WERI-Rb-1 (cell line): ENCODE data around the gene L1CAM.

Experiments
- DNase-seq: peaks from one replicate; pipeline ENCODE4 v3.0.0-alpha.2; 2020
- H3K27ac ChIP-seq: fragments of 250-450 bp; sonication (Bioruptor Pico); 2 replicates; pipeline ENCODE4 v1.5.1; 2020; ENCODE audit warnings: mild to moderate bottlenecking, moderate library complexity
- H3K27me3 ChIP-seq: fragments of 250-450 bp; sonication (Bioruptor Pico); 2 replicates; pipeline ENCODE4 v1.5.1; 2021; ENCODE audit warnings: mild to moderate bottlenecking, low read depth, moderate library complexity; ENCODE audit not compliant: insufficient read depth, severe bottlenecking
- H3K36me3 ChIP-seq: fragments of 250-450 bp; sonication (Bioruptor Pico); 2 replicates; pipeline ENCODE4 v1.5.1; 2020; ENCODE audit warnings: mild to moderate bottlenecking, moderate library complexity
- H3K4me3 ChIP-seq: 2 replicates; pipeline ENCODE4 v1.5.1; 2011; ENCODE audit warnings: low read depth, mild to moderate bottlenecking, control low read depth, low read length
- H3K9me3 ChIP-seq: fragments of 250-450 bp; sonication (Bioruptor Pico); 2 replicates; pipeline ENCODE4 v1.5.1; 2021; ENCODE audit warnings: mild to moderate bottlenecking, moderate library complexity; ENCODE audit not compliant: severe bottlenecking
- TF ChIP-seq, protein P1 (sequence below): IDR thresholded peaks from 2 replicates; pipeline ENCODE4 v1.5.1; 2011; ENCODE audit warnings: low read depth, mild to moderate bottlenecking, control low read depth, inconsistent platforms, low read length

Gene L1CAM

GRCh38 chrX:153928846-153929245, 42.9 kb upstream of the L1CAM start:
- Histone ChIP-seq H3K4me3 (no peak overlapping the region; the same call in 1 of the 2 replicates), H3K27ac (peak overlapping the region; percentile 35), H3K9me3 (no peaks in the 10 kb centered on the region), H3K27me3 (peaks cover 2% of the 10 kb centered on the region), H3K36me3 (peaks cover 47% of the 10 kb centered on the region)
- TF ChIP-seq, protein P1, sequence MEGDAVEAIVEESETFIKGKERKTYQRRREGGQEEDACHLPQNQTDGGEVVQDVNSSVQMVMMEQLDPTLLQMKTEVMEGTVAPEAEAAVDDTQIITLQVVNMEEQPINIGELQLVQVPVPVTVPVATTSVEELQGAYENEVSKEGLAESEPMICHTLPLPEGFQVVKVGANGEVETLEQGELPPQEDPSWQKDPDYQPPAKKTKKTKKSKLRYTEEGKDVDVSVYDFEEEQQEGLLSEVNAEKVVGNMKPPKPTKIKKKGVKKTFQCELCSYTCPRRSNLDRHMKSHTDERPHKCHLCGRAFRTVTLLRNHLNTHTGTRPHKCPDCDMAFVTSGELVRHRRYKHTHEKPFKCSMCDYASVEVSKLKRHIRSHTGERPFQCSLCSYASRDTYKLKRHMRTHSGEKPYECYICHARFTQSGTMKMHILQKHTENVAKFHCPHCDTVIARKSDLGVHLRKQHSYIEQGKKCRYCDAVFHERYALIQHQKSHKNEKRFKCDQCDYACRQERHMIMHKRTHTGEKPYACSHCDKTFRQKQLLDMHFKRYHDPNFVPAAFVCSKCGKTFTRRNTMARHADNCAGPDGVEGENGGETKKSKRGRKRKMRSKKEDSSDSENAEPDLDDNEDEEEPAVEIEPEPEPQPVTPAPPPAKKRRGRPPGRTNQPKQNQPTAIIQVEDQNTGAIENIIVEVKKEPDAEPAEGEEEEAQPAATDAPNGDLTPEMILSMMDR = no peak
- DNase-seq = no peak

DNA sequence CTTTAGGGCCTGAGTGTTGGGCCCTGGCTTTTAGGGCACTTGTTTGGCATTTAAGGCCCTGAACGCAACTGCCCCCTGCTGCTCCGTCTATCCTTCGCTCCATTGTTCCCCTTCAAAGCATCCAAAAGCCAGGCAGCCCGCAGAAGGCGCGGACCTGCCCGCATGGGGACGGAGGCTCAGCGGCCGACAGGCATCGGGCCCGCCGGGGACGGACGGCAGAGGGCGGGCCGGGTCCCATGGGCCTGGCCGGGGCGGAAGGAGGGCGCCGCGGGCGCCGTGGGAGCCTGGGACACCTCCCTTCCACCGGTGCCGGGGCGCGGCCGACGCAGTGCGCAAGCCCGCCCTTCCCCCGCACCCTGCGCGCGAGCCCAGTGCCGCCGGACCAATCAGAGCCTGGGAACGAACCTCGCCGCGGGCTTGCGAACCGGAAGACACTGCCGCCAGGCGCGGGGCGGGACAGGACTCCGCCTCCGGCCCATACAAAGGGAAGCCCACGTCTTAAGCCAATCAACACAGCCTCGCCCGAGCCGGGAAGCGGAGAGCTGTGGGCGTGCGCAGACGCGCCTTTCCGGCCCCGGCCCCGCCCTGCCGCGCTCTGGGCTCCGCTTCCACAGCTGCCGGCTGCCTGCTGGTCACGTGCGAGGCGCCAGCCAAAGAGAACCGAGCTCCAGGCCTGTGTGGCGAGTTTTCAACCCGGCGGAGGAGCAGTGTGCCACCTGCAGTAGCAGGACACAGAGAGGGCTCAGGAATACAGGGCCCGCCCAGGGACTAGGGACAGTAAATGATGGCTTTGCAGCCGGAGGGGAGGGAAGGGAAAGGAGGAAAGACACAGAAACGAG, 42.2 kb upstream of the L1CAM start:
- peak; percentile 98 for DNase-seq
- Histone ChIP-seq H3K27ac (peak overlapping the region; percentile 96), H3K9me3 (no peaks in the 10 kb centered on the region), H3K36me3 (peaks cover 43% of the 10 kb centered on the region), H3K4me3 (peak overlapping the region; percentile 57), H3K27me3 (no peaks in the 10 kb centered on the region)
- TF ChIP-seq, protein P1 = peak; percentile 17

DNA sequence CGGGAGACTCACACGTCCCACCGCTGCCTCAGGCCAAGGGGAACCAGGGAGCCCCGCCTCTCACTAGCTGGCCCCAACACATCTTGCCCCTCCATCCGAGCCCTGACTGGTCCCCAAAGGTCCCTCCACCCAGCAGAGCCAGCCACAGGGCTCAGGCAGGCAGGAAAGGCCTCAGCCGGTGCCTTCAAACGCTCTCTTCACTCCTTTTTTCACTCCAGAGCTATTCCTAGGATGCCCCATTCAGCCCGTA, 41.6 kb upstream of the L1CAM start:
- Histone ChIP-seq H3K4me3 (peak overlapping the region; percentile 57), H3K9me3 (no peaks in the 10 kb centered on the region), H3K36me3 (peaks cover 38% of the 10 kb centered on the region), H3K27ac (peak overlapping the region; percentile 96), H3K27me3 (no peaks in the 10 kb centered on the region)
- TF ChIP-seq, protein P1 = no peak
- no peak for DNase-seq

DNA sequence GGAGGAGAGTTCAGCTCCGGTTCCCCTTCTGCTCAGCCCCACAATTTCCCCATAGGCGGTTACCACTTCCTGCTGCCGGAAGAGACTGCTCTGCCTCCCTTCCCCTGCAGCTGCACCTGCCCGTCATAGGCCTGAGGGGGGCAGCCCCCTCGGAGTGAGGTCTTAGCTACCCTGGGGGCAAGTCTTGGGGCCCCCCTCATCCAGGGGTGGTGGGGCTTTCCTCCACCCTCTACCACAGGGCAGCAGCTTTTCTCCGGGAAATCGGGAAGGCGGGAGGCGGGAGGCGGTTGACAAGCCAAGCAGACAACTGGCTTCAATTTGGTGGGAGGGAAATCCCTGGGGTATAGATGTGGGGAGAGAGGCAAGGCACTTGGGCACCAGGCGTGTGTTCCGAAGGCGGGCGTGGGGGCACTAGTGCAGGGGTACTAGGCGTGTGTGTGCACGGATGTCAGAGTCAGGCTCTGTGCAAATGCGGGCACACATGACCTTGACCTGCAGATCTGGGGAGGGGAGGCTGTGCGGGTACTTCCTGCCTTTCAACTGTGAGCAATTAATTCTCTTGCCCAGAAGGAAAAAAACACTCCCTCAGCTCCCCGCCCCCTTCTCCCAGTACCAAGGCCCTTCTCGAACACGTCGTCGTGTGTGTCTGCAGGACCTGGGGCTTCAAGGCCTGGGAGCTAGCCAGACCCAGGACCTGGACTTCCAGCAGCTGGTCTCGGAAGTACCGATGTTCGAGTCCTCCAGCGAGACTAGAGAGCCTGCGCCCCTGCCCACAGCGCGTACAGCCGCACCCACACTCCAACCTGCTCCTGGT, 41.1 kb upstream of the L1CAM start:
- Histone ChIP-seq H3K9me3 (no peaks in the 10 kb centered on the region), H3K27ac (peak overlapping the region; percentile 96), H3K27me3 (no peaks in the 10 kb centered on the region), H3K4me3 (peak overlapping the region; percentile 57), H3K36me3 (peaks cover 32% of the 10 kb centered on the region)
- TF ChIP-seq, protein P1 = no peak
- peak; percentile 55 for DNase-seq

- DNase-seq = no peak
- H3K27ac ChIP-seq = peak overlapping the region; percentile 96
- peaks cover 2% of the 10 kb centered on the region for H3K27me3 ChIP-seq
- no peaks in the 10 kb centered on the region for H3K9me3 ChIP-seq
- TF ChIP-seq, protein P1 = no peak
- no peak overlapping the region; the same call in 1 of the 2 replicates for H3K4me3 ChIP-seq
- peaks cover 27% of the 10 kb centered on the region for H3K36me3 ChIP-seq
Measured at GRCh38 chrX:153926552-153926857, 40.5 kb upstream of the L1CAM start.
